Body of pancreas (tissue), 4 donors: ENCODE results near the gene TRAF3. TPM values are rescaled to one million over a fixed set of nuclear protein-coding genes. Genes with fewer than 3 reads are reported as not detected.

Experiments used
- ATAC-seq: fragments of 150-250 bp; one replicate; pipeline ENCODE4 v1.9.1; 2016
- DNase-seq, 4 donors: peaks; one replicate each; pipeline ENCODE4 v3.0.0-alpha.2; 2019
- H3K27ac ChIP-seq, 4 donors: fragments of 200-600 bp; sonication (generic); 1 replicate in 3 of 4; 2 replicates in 1 of 4; pipeline versions ENCODE4 v1.5.1 to v1.6.1; 2016 to 2019; ENCODE audit warnings: mild to moderate bottlenecking in 1 of 4, mixed read lengths in 1 of 4, moderate library complexity in 1 of 4
- H3K27me3 ChIP-seq, 2 donors: fragments of 200-600 bp; sonication (generic); one replicate each; pipeline ENCODE4 v1.6.0; 2016; ENCODE audit warnings: mild to moderate bottlenecking in 1 of 2
- H3K36me3 ChIP-seq, 2 donors: fragments of 200-600 bp; sonication (generic); replicated peaks in 1 of 2; 2 replicates each; pipeline ENCODE4 v1.5.1; 2016; ENCODE audit warnings: low read depth in 2 of 2; ENCODE audit not compliant: insufficient read depth in 1 of 2
- H3K4me1 ChIP-seq: fragments of 200-600 bp; sonication (generic); one replicate; pipeline ENCODE4 v1.6.0; 2016
- H3K4me3 ChIP-seq, 2 donors: fragments of 200-600 bp; sonication (generic); 1 replicate in 1 of 2; 2 replicates in 1 of 2; pipeline ENCODE4 v1.5.1; 2016 to 2019
- H3K9me3 ChIP-seq, 3 donors: fragments of 200-600 bp; sonication (generic); 1 replicate in 2 of 3; 2 replicates in 1 of 3; pipeline ENCODE4 v1.5.1; 2016
- POLR2A ChIP-seq, 3 donors: fragments of 450-650 bp; IDR thresholded peaks; one replicate each; pipeline ENCODE4 v1.6.1; 2016; ENCODE audit warnings: antibody characterized with exemption in 3 of 3, mild to moderate bottlenecking in 2 of 3
- WGBS, 2 donors: methylation state at CpG; one replicate each; pipeline ENCODE4 v1.1.5; 2017; 5-methylcytosine and 5-hydroxymethylcytosine counted together
- intact Hi-C: fragments of 100-400 bp; cut with DNase I; formaldehyde crosslinking; loops from one replicate; pipeline ENCODE4 v1.15.1; 2023
- total RNA-seq, 2 donors: library from RNA; depleted of rRNA; stranded (reverse); fragments of >200 nt; gene quantifications; one replicate each; pipeline ENCODE4 v1.1.0, GENCODE V29; 2016
- TF ChIP-seq, protein P1 (sequence below), 7 experiments: fragments of 450-650 bp in 4 of 7; fragments of 200-600 bp in 3 of 7; sonication (generic) in 3 of 7; IDR thresholded peaks; one replicate each; pipeline ENCODE4 v1.5.1; 2016 to 2019; ENCODE audit warnings: antibody characterized with exemption in 7 of 7

The TRAF3 gene
- total RNA-seq, 2 donors from 2014 or later = 10.4 to 22.7 TPM

DNA sequence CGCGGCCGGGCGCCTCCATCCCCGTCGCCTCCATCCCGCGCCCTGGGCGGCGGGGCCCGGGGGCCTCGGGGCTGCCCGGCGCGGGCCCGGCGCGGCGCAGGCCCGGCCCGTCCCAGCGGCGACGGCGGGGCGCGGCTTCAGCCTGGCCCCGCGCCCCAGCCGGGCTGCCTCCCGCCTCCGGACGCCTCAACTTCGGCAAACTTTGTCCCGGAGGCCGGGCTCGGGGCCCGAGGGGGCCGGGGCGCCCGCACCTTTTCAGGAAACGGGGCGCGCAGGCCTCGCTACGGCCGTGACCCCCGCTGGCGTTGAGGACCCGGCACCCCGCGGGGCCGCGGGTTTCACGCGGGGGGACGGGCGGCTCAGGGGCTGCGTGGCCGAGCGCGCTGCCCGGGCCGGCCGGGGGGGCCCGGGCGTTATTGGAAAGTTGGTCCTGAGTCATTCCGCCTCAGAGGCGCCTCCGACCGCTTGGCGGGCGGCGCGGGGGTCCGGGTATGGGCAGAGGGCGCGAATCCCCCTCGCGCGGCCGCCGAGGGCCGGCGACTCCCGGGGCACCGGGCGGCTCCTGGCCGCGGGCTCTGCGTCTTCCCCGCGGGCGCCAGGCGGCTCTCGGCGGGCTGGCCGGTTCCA, 575 bp downstream of the TRAF3 start:
- H3K4me3 ChIP-seq = peak overlapping the region; percentile 38 to 61
- H3K36me3 ChIP-seq = no peaks in the 10 kb centered on the region
- intact Hi-C loops = no loop called here
- no peak for TF ChIP-seq POLR2A (IDR thresholded peaks at IDR 0.05)
- TF ChIP-seq, protein P1, sequence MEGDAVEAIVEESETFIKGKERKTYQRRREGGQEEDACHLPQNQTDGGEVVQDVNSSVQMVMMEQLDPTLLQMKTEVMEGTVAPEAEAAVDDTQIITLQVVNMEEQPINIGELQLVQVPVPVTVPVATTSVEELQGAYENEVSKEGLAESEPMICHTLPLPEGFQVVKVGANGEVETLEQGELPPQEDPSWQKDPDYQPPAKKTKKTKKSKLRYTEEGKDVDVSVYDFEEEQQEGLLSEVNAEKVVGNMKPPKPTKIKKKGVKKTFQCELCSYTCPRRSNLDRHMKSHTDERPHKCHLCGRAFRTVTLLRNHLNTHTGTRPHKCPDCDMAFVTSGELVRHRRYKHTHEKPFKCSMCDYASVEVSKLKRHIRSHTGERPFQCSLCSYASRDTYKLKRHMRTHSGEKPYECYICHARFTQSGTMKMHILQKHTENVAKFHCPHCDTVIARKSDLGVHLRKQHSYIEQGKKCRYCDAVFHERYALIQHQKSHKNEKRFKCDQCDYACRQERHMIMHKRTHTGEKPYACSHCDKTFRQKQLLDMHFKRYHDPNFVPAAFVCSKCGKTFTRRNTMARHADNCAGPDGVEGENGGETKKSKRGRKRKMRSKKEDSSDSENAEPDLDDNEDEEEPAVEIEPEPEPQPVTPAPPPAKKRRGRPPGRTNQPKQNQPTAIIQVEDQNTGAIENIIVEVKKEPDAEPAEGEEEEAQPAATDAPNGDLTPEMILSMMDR (IDR thresholded peaks at IDR 0.05) = no peak
- H3K4me1 ChIP-seq = peaks cover 16% of the 10 kb centered on the region
- H3K27ac ChIP-seq = peak overlapping the region in 3 of 4 donors; percentile 81 to 91 (median 83)
- DNase-seq (peak in 3 of 4 donors; percentile 13 to 36 (median 33)), ATAC-seq (peak; percentile 65)
- no peaks in the 10 kb centered on the region for H3K9me3 ChIP-seq
- WGBS, 2 donors = 1% methylated on average over 39 of the region's 98 CpGs; no CpG with 5 or more reads in 1 of the 2 donors
- no peaks in the 10 kb centered on the region for H3K27me3 ChIP-seq

DNA sequence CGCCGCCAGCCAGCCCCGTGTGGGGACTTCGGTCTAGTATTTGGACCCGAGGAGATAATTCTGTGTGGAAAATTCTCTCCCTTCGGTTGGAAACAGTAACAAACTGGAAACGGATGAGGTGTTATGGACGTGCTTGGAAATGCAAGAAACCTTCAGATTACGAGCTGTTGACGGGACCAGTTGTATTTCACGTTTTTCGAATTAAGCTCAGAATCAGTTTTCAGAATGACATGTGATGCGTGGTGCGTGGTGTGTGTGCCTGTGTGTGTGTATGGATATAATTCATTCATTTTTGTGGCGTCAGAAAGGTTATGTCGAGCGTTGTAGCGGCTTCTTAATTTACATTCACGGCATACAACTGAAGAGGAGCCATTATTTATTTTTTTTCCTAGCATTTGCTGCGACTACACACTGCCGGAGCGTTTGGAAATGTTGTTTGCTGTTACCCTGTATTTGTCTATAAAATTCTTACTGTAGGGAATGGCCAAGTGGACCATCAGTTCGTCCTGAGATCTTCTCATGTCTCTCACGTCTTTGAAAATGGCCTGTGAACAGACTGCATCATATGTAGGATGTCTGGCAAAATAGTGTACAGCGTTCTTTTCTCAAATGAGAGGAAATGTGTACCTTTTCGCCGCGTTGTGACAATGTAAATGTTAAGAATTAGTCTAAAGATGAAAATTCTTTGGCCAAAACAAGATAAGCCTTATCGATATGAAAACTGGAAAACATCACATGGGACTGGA, 1.3 kb downstream of the TRAF3 start:
- Histone ChIP-seq H3K4me3 (peak overlapping the region; percentile 38 to 61), H3K27me3 (no peaks in the 10 kb centered on the region), H3K9me3 (no peaks in the 10 kb centered on the region), H3K4me1 (peaks cover 16% of the 10 kb centered on the region), H3K36me3 (no peaks in the 10 kb centered on the region), H3K27ac (peak overlapping the region in 3 of 4 donors; percentile 81 to 91 (median 83))
- TF ChIP-seq, protein P1 (IDR thresholded peaks at IDR 0.05) = no peak
- TF ChIP-seq POLR2A (IDR thresholded peaks at IDR 0.05) = no peak
- WGBS, 2 donors = 4 to 6% methylated on average over 23 to 29 of the region's 29 CpGs
- intact Hi-C loops = no loop called here
- no peak for ATAC-seq
- no peak for DNase-seq

DNA sequence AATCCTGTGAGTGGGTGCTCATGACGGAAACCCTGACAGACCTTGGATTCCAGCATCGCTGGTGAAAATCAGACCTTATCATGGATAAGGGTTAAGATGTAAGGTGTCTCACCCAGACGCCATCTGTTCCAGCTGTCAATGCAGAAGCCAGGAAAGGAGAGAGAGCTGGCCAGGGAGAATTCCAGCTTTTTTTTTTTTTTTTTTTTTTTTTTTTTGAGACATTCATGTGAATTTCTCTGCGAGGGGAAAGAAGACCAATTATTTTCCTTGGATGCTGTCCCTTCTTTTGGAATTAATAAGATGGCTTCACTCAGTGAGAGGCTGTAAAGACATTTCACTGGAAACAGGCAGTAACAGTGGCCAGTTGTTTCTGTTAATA, 1.8 kb downstream of the TRAF3 start:
- H3K9me3 ChIP-seq = no peaks in the 10 kb centered on the region
- H3K36me3 ChIP-seq = no peaks in the 10 kb centered on the region
- no peak for DNase-seq
- H3K27me3 ChIP-seq = no peaks in the 10 kb centered on the region
- H3K4me3 ChIP-seq = no peak overlapping the region
- no peak overlapping the region for H3K27ac ChIP-seq
- ATAC-seq = no peak
- H3K4me1 ChIP-seq = peaks cover 16% of the 10 kb centered on the region
- intact Hi-C loops = no loop called here
- 21 to 32% methylated on average over 4 of the region's 4 CpGs for WGBS, 2 donors
- TF ChIP-seq POLR2A (IDR thresholded peaks at IDR 0.05) = no peak
- TF ChIP-seq, protein P1 (IDR thresholded peaks at IDR 0.05) = no peak

DNA sequence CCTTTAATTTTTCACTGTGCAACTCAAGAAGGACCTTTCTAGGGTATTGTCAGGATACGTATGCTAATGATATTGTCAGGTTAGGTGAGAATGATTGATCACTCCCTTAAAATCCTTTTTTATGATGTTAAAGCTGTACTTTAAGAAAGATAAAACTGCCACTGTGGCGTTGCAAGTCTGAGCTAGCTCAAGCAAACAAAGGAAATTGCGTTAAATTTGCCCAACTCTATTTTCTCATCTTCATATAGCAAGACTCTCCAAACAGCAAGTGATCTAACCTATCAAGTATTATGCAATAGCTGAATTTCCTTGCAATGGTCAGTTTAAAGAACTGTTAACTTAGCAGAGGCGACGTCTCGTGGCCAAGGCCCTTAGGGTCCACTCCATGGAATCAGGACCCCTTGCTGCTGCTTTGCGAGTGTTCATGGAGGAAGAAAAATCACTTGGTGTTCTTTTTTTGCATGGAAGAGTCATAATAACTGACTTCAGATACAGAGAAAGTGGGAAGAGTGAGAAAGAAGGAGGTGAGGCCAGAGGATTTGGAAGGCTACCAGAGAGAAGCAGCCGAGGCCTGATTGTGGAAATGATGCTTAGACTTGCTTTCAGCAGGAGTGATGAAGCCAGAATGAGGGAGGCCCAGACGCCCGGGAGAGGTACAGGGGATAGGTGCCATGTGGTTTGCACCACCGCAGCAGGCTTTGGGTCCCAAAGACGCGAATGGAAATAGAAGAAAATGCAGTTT, 2.5 kb downstream of the TRAF3 start:
- ATAC-seq (no peak), DNase-seq (no peak)
- Histone ChIP-seq H3K27ac (no peak overlapping the region), H3K27me3 (no peaks in the 10 kb centered on the region), H3K4me1 (peaks cover 16% of the 10 kb centered on the region), H3K36me3 (no peaks in the 10 kb centered on the region), H3K9me3 (no peaks in the 10 kb centered on the region), H3K4me3 (no peak overlapping the region)
- intact Hi-C loops = no loop called here
- TF ChIP-seq, protein P1 (IDR thresholded peaks at IDR 0.05) = no peak
- no peak for TF ChIP-seq POLR2A (IDR thresholded peaks at IDR 0.05)
- 85 to 92% methylated on average over 13 of the region's 13 CpGs for whole genome bisulfite sequencing, 2 donors
